GM19239 (cell line): ENCODE data around the gene SARS1.

ENCODE experiments used
- DNase-seq: peaks from one replicate; pipeline ENCODE4 v3.0.0; 2011; ENCODE audit warnings: low spot score; ENCODE audit not compliant: insufficient read length
- FAIRE-seq: peaks from 2 replicates; lab custom pipeline; 2011; peaks lifted over from hg19 to GRCh38; lab: Jason Lieb, UNC

SARS1 gene

DNA sequence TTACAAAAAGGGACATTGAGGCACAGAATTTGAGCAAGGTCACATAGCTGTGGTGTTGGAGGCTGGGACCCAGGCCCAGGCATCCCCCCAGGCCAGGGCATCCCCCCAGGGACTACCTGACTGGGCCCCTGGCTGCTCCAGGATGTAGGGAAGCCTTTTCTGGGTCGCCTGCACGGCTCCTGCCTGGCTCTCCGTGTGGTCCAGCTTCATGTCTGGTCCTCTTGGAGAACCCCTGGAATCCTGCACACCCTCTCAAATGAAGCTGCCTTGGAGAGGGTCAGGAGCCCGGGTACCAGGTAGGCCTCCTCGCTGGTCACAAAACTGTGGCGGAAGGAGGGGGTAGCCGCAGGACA lies 34.7 kb downstream of the SARS1 start:
- FAIRE-seq (no peak), DNase-seq (no peak)

DNA sequence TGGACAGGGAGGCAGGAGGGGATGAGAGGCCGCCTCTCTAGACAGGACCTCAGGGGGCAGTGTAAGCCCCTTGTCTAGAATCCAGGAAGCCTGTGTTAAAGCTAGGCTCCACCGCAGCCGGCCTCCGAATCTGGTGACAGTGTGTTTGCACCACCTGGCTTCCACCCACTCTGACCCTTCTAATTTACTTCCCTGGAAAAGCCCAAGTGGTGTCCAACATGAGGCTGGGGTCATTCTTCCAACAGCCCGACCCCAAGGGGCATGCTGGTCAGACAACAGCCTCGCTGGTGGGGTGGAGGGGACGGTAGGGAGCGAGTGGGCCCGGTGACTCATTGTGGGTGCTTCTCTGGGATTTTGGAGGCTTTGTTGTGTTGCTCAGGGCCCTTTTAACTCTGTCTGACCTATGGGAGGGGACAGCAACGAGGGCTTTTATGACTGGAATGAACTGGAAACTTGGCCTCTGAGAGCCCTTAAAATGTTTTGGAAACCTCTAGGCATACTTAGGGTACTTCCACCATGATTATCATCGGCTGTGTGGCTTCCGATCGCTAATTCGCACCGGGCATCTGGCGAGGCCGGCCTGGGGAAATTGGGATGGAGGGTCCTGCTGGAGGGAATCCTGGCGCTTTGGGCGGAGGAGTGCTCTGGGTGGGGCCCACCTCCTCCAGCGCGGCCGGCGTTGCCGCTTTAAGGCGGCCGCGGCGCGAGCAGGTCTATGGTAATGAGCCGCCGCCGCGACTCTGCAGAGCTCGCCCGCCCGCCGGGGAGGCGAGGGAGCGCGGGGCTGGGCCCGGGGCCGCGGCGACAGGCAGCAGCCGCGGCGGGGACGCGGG lies 35.3 kb downstream of the SARS1 start, which contains the start of gene CELSR2:
TSS of gene CELSR2 (plus strand) at position 743 of the 833 bp plus-strand sequence. CDS start 541 bp downstream, outside the sequence.
- FAIRE-seq = no peak

DNA sequence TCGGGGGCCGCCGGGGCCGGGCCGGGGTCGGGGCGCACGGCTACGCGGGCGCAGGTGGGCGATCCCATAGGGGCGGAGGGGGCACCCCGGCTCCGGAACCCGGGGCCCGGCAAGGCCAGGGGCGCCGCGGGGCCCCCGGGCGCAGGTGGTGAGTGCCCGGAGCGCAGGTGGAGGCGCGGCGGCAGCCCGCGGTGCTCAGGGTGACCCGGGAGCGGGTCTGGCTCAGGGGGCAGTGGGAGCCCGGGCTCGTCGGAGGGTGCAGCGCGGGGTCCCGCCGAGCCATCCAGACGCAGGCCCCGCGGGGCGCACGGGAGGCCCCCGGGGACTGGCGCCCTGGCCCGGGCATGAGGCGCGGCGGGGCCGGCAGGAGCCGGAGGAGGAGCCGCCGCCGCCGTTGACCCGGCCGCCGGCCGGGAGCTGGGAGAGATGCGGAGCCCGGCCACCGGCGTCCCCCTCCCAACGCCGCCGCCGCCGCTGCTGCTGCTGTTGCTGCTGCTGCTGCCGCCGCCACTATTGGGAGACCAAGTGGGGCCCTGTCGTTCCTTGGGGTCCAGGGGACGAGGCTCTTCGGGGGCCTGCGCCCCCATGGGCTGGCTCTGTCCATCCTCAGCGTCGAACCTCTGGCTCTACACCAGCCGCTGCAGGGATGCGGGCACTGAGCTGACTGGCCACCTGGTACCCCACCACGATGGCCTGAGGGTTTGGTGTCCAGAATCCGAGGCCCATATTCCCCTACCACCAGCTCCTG lies 36.1 kb downstream of the SARS1 start:
- DNase-seq (no peak), FAIRE-seq (no peak)

More for the DNA sequence above, 35.3 kb downstream of the SARS1 start, which contains the start of gene CELSR2:
- DNase-seq = peak; percentile 98

DNA sequence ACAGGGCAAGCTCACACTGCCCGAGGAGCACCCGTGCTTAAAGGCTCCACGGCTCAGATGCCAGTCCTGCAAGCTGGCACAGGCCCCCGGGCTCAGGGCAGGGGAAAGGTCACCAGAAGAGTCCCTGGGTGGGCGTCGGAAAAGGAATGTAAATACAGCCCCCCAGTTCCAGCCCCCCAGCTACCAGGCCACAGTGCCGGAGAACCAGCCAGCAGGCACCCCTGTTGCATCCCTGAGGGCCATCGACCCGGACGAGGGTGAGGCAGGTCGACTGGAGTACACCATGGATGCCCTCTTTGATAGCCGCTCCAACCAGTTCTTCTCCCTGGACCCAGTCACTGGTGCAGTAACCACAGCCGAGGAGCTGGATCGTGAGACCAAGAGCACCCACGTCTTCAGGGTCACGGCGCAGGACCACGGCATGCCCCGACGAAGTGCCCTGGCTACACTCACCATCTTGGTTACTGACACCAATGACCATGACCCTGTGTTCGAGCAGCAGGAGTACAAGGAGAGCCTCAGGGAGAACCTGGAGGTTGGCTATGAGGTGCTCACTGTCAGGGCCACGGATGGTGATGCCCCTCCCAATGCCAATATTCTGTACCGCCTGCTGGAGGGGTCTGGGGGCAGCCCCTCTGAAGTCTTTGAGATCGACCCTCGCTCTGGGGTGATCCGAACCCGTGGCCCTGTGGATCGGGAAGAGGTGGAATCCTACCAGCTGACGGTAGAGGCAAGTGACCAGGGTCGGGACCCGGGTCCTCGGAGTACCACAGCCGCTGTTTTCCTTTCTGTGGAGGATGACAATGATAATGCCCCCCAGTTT lies 36.9 kb downstream of the SARS1 start:
- no peak for DNase-seq
- no peak for FAIRE-seq

DNA sequence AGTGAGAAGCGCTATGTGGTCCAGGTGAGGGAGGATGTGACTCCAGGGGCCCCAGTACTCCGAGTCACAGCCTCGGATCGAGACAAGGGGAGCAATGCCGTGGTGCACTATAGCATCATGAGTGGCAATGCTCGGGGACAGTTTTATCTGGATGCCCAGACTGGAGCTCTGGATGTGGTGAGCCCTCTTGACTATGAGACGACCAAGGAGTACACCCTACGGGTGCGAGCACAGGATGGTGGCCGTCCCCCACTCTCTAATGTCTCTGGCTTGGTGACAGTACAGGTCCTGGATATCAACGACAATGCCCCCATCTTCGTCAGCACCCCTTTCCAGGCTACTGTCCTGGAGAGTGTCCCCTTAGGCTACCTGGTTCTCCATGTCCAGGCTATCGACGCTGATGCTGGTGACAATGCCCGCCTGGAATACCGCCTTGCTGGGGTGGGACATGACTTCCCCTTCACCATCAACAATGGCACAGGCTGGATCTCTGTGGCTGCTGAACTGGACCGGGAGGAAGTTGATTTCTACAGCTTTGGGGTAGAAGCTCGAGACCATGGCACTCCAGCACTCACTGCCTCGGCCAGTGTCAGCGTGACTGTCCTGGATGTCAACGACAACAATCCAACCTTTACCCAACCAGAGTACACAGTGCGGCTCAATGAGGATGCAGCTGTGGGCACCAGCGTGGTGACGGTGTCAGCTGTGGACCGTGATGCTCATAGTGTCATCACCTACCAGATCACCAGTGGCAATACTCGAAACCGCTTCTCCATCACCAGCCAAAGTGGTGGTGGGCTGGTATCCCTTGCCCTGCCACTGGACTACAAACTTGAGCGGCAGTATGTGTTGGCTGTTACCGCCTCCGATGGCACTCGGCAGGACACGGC lies 37.8 kb downstream of the SARS1 start:
- no peak for FAIRE-seq
- no peak for DNase-seq

DNA sequence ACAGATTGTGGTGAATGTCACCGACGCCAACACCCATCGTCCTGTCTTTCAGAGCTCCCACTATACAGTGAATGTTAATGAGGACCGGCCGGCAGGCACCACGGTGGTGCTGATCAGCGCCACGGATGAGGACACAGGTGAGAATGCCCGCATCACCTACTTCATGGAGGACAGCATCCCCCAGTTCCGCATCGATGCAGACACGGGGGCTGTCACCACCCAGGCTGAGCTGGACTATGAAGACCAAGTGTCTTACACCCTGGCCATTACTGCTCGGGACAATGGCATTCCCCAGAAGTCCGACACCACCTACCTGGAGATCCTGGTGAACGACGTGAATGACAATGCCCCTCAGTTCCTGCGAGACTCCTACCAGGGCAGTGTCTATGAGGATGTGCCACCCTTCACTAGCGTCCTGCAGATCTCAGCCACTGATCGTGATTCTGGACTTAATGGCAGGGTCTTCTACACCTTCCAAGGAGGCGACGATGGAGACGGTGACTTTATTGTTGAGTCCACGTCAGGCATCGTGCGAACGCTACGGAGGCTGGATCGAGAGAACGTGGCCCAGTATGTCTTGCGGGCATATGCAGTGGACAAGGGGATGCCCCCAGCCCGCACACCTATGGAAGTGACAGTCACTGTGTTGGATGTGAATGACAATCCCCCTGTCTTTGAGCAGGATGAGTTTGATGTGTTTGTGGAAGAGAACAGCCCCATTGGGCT lies 38.6 kb downstream of the SARS1 start:
- no peak for FAIRE-seq
- no peak for DNase-seq

DNA sequence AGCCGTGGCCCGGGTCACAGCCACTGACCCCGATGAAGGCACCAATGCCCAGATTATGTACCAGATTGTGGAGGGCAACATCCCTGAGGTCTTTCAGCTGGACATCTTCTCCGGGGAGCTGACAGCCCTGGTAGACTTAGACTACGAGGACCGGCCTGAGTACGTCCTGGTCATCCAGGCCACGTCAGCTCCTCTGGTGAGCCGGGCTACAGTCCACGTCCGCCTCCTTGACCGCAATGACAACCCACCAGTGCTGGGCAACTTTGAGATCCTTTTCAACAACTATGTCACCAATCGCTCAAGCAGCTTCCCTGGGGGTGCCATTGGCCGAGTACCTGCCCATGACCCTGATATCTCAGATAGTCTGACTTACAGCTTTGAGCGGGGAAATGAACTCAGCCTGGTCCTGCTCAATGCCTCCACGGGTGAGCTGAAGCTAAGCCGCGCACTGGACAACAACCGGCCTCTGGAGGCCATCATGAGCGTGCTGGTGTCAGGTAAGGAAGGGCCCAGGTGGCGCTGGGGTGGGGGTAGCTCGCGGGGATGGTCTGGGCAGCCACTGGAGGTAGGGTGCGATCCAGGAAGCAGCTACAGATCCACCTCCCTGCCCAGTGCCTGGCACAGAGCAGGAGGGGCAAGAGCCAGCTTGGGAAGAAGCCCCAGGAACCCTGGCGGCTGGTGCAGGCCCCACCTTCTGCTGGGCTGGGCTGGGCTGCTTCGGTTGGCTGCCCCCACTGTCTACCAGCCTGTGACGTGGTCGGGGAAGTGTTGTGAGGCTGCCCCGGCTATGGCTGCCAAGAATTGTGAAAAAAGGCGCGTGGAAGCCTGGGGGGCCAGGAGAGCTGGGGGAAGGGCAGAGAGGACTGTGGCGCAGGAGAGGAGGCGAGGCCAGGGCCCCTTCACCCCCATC lies 39.4 kb downstream of the SARS1 start:
- no peak for DNase-seq
- no peak for FAIRE-seq

DNA sequence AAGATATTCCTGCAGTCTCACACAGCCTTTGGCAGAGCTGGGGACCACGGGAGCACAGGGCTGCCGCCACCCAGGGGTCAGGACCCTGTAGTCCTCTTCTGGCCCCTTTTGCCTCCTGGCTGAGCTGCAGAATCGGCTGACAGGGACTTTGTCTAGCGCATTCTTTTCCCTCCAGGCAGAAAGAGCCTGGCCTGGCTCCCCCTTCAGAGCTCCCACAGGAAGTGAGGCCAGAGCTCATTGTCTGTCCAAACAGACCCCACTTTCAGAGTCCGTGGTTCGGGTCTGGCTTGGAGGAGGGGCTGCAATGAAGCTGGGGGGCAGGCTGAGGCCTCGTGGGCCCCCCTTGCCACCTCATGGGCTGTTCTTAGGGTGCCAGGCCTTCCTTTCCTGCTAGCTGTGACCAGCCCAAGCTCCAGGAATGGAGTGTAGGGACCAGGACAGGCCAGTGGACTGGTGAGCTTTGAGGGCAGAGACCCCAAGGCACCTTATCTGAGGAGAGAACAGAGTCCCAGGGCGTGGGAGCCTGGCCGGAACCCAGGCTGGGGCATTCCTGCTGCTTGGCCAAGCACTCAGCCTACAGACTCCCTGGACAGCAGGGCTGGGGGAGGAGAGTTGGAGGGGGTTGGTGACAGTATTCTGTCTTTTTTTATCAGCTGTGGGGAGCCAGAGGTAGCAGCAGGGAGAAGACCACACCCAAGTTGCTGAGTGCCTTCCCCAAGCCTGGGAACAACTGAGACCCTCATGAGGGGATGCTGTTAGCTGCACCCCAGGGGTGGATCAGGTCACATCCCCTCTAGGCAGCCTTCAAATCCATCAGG lies 40.3 kb downstream of the SARS1 start:
- no peak for FAIRE-seq
- no peak for DNase-seq

DNA sequence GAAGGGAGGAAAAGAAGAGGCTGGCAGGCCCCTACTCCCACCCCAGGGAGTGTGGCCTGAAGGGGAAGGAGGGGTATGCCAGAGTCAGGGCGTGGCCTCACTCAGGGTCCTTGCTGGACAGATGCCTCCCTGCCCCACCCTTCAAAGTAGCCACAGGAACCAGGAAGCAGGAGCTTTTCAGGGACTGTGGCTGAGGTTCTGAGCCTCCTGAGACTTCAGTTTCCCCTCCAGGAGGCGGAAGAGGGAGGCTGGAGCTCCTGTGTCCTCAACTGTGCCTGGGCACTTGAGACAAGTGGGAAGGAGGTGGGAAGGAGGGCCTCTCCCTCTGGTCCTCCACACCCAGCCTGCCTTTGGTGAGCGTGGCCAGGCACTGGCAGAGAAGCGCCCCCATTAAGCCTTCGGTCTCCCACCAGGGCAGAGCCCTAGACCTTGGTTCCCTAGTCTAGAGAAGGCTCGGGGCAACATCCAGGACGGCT lies 40.9 kb downstream of the SARS1 start:
- no peak for DNase-seq
- FAIRE-seq = no peak

DNA sequence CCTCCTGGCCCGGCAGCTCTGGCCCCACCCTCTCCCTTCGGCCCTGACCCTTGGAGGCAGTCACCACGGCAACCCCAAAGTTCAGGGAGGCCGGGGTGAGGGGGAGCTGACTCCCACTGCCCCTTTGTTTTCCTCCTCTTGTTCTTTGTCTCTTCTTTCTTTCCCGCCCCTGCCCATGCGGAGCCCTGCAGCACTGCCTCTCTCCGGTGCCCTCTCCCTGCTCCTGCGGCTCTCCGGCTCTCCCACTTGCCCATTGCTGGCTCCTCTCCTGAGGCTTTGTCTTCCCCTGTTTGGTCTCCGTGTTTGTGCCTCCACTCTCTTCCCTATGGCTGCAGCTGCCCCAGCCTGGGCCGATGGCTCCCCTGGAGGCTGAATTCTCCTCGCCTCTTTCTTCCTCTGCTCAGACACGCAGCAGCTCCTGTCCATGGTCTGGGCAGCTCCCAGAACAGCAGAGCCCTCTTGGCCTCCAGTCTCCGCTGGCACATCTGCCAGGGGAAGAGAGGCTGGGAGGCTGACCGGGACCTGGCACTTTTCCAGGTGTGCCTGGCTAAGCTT lies 41.5 kb downstream of the SARS1 start:
- FAIRE-seq (no peak), DNase-seq (no peak)

DNA sequence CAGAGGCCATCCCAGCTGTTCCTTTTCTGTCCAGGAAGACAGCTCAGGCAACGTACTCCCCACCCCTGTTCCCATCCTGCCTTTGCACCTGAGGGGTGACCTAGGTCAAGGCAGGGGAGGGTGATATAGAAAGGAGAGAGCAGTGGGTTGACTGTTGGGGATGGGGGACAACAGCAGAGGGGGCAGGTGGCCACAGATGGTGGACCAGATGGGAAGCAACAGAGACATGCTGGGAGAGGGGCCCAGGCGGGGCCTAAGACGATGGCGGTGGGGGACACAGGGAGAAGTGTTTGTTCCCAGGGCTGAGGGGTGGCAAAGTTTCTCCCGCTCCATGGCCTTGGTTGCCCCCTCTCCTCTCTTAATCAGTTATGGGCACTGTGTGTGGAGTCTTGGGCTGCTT lies 42.0 kb downstream of the SARS1 start:
- FAIRE-seq (no peak), DNase-seq (no peak)

DNA sequence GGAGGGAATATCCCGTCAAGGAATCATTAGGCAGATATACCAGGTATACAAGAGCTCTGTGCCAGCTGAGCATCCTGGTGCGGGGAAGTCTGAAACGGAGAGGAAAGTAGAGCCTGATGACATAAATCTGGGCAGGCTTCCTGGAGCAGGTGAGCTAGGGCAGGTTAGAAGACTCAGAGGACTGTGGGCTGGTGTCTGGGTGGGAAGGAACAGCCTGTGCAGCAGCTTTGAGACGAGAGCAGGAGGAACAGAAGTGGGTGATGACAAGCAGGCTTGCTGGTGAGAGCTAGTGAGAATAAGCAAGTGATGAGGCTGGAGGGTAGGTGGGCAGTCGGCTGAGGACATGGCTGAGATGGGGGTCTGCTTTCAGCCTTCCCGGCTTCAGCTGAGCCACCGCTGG lies 42.4 kb downstream of the SARS1 start:
- FAIRE-seq = no peak
- no peak for DNase-seq

DNA sequence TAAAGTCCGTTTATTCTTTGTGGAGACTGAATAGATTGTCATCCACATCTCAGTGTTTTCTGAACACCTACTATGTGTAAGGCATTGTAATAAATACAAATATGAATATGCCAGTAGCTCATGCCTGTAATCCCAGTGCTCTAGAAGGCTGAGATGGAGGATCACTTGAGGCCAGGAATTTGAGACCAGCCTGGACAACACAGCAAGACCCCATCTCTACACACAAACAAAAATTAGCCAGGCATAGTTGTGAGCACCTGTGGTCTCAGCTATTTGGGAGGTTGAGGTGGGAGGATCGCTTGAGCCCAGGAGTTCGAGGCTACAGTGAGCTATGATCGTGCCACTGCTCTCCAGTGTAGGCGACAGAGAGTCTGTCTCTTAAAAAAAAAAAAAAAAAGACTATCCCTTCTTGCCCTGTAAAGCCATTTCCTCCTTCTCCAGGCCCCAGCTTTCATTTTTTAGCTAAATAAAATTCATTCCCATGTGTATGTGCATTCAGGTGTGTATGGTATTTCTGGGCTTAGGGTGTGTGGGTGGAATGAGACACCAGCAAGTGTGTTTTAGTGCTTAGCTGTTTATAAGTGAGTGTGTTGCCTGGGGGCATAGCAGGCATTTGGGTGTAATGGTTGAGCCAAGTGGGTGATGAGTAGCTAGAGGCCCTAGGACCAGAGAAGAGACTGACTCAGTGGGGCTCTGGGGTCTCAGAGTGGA lies 43.4 kb downstream of the SARS1 start:
- no peak for FAIRE-seq
- DNase-seq = no peak

DNA sequence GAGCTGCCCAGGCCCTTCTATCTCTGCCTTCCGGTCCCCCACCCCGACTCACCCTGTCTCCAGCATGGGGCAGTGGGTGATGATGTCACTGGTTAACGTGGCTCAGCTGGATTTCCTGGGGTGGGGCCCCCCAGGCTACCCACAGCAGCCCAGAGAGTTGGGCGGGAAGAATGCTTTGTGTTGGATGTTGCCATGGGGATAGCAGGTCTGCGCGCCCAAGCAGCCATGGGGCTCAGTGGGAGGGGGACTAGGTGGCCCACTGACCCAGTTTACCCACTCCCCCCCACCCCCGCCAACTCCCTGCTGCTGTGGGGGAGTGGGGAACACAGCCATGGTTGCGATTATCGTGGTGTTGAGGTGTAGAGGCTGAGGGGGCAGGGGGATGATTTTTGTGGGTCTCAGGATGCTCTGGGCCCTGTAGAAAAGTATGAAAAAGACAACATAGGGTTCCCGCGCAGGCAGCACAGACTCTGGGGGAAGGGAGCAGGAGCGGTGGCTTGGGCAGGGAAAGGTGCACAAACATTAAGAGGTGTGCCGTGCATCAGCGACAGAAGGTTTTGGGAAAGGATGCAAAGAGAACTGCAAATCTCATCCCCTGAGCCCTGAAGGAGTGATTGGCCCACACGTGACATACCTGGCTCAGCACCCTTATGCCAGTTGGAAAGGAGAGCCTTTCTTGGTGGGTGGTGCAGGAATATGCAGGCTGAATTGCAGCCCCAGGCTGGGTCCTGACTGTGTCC lies 44.1 kb downstream of the SARS1 start:
- no peak for FAIRE-seq

More for the DNA sequence above, 44.1 kb downstream of the SARS1 start:
- no peak for DNase-seq
